GM23248 (cell line): Measurements from ENCODE around the gene RBSN. TPM values are rescaled to one million over a fixed set of nuclear protein-coding genes. Genes with fewer than 3 reads are reported as not detected.
A peak's percentile ranks its signal among the peaks of the same experiment; 100 is the strongest.

Experiments
- DNase-seq: peaks from one replicate; pipeline ENCODE4 v3.0.0-alpha.2; 2015
- H2AFZ ChIP-seq: fragments of 200-600 bp; sonication (generic); 2 replicates; pipeline ENCODE4 v1.6.1; 2016; ENCODE audit warnings: antibody characterized with exemption
- H3F3A ChIP-seq: fragments of 200-600 bp; sonication (generic); 2 replicates; pipeline ENCODE4 v1.6.1; 2016; ENCODE audit warnings: mild to moderate bottlenecking, antibody characterized with exemption, mixed run types; ENCODE audit not compliant: insufficient read depth
- H3K27ac ChIP-seq: fragments of 200-600 bp; sonication (generic); 2 replicates; pipeline ENCODE4 v1.5.1; 2016; ENCODE audit warnings: mild to moderate bottlenecking
- H3K27me3 ChIP-seq: fragments of 200-600 bp; sonication (generic); replicated peaks from 2 replicates; pipeline ENCODE4 v1.6.1; 2016; ENCODE audit warnings: mild to moderate bottlenecking; ENCODE audit not compliant: insufficient read depth
- H3K36me3 ChIP-seq: fragments of 200-600 bp; sonication (generic); 2 replicates; pipeline ENCODE4 v1.6.1; 2016; ENCODE audit warnings: low read depth, mild to moderate bottlenecking
- H3K4me1 ChIP-seq: fragments of 200-600 bp; sonication (generic); 2 replicates; pipeline ENCODE4 v1.6.1; 2016; ENCODE audit warnings: mild to moderate bottlenecking; ENCODE audit not compliant: insufficient read depth
- H3K4me2 ChIP-seq: fragments of 200-600 bp; sonication (generic); one replicate; pipeline ENCODE4 v1.6.1; 2016; ENCODE audit warnings: mild to moderate bottlenecking; ENCODE audit not compliant: unreplicated experiment
- H3K4me3 ChIP-seq: fragments of 200-600 bp; sonication (generic); 2 replicates; pipeline ENCODE4 v1.5.1; 2016; ENCODE audit warnings: mild to moderate bottlenecking
- H3K79me2 ChIP-seq: fragments of 200-600 bp; sonication (generic); 2 replicates; pipeline ENCODE4 v1.6.1; 2016; ENCODE audit warnings: mild to moderate bottlenecking; ENCODE audit not compliant: insufficient read depth
- H3K9ac ChIP-seq: fragments of 200-600 bp; sonication (generic); 2 replicates; pipeline ENCODE4 v1.6.1; 2016; ENCODE audit warnings: mild to moderate bottlenecking
- H3K9me2 ChIP-seq: fragments of 200-600 bp; sonication (generic); 2 replicates; pipeline ENCODE4 v1.6.1; 2016; ENCODE audit warnings: mixed run types, mild to moderate bottlenecking, moderate library complexity; ENCODE audit not compliant: insufficient read depth
- H3K9me3 ChIP-seq: fragments of 200-600 bp; sonication (generic); one replicate; pipeline ENCODE4 v1.6.1; 2017; ENCODE audit warnings: low read depth
- H4K20me1 ChIP-seq: fragments of 200-600 bp; sonication (generic); 2 replicates; pipeline ENCODE4 v1.6.0; 2016; ENCODE audit not compliant: insufficient read depth
- EZH2 ChIP-seq: fragments of 200-600 bp; sonication (generic); IDR thresholded peaks from 2 replicates; pipeline ENCODE4 v1.6.1; 2018; ENCODE audit warnings: antibody characterized with exemption, mild to moderate bottlenecking; ENCODE audit not compliant: insufficient read depth, poor library complexity, severe bottlenecking
- EZH2phosphoT487 ChIP-seq: fragments of 200-600 bp; sonication (generic); IDR thresholded peaks from 2 replicates; pipeline ENCODE4 v1.6.1; 2018; ENCODE audit warnings: antibody characterized with exemption, moderate library complexity, mild to moderate bottlenecking, low read depth; ENCODE audit not compliant: insufficient read depth
- WGBS, 2 experiments: methylation state at CpG; one replicate each; pipeline ENCODE4 v1.1.6; 2015 to 2017; ENCODE audit warnings: low lambda C conversion rate in 2 of 2, low coverage in 1 of 2; ENCODE audit errors: missing lambda C conversion rate in 2 of 2; 5-methylcytosine and 5-hydroxymethylcytosine counted together
- in situ Hi-C: fragments of 300-500 bp; cut with MboI; formaldehyde crosslinking; loops from 2 replicates; pipeline ENCODE4 v1.15.0; 2020
- polyA plus RNA-seq: library from polyadenylated mRNA; unstranded; fragments of >200 nt; fragmentation: Nextera tagmentation; extraction: Ambion mirVana; gene quantifications from 2 replicates; pipeline ENCODE4 v1.2.1, GENCODE V29; 2016
- total RNA-seq: library from RNA; depleted of rRNA; stranded (reverse); fragments of >200 nt; shearing (Covaris generic); gene quantifications from 2 replicates; pipeline ENCODE4 v1.2.3, GENCODE V29; 2014

RBSN gene
- total and polyA plus RNA-seq, 2 experiments from 2014 or later = 21.0 to 23.9 TPM

DNA sequence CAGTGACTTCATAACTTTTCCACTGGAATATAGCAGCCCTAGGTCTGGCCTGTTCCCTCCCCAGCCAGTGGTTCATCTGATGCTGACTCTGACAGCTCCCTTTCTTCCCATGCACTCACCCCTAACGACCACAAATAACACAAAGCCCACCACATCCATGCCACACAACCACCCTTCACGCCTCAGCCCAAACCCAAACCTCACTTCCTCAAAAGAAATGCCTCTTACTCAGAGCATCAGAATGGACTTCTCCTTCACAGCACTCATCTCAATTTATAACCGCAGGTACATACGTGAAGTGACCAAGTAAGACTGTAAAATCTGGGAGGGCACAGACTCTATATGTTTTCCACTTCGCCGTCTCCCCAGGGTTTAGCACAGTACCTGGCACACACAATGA is 1.1 kb downstream of the RBSN start:
- Histone ChIP-seq H3K36me3 (peaks cover 23% of the 10 kb centered on the region), H3K4me1 (peaks cover 14% of the 10 kb centered on the region), H3K9me3 (no peaks in the 10 kb centered on the region), H3K4me3 (peak overlapping the region; percentile 98), H3K4me2 (peak overlapping the region; percentile 83), H3K9me2 (no peaks in the 10 kb centered on the region), H3K27me3 (no peaks in the 10 kb centered on the region), H3K9ac (peak overlapping the region; percentile 98), H3K27ac (peak overlapping the region; percentile 87), H3K79me2 (peaks cover 36% of the 10 kb centered on the region), H4K20me1 (no peaks in the 10 kb centered on the region), H2AFZ (no peak overlapping the region), H3F3A (no peaks in the 10 kb centered on the region)
- no peak for TF ChIP-seq EZH2
- TF ChIP-seq EZH2phosphoT487 = no peak
- WGBS, 2 experiments = 20% methylated on average over 6 of the region's 6 CpGs
- in situ Hi-C loops = no loop called here
- peak; percentile 49 for DNase-seq

DNA sequence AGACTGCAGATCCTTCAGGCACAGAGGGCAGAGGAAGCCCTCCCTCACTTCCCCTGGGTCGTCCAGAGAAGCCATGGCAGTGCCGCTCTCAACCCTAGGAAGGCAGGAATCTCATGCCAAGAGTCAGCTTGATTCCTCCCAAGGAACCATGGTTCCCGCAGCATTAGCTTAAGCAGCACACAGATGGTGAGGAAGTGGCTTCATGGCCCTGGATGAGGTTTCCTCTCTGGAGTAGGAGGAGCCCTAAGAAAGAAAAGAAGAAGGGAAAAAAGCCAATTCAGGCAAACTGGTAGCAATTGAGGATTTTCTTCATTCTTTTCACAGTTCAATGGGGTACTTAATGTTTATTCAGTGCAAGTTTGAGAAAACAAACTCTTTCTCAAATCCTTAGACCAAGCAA is 2.9 kb downstream of the RBSN start:
- in situ Hi-C loops = no loop called here
- H3K4me3 ChIP-seq = no peak overlapping the region
- TF ChIP-seq EZH2 (no peak), EZH2phosphoT487 (no peak)
- H3K27me3 ChIP-seq = no peaks in the 10 kb centered on the region
- H3K9me3 ChIP-seq = no peaks in the 10 kb centered on the region
- peaks cover 9% of the 10 kb centered on the region; the same call in 1 of the 2 replicates for H3K4me1 ChIP-seq
- 52 to 58% methylated on average over 3 of the region's 3 CpGs for WGBS, 2 experiments
- H3K4me2 ChIP-seq = no peak overlapping the region
- H3F3A ChIP-seq = no peaks in the 10 kb centered on the region
- no peak overlapping the region for H3K27ac ChIP-seq
- no peaks in the 10 kb centered on the region for H4K20me1 ChIP-seq
- no peak for DNase-seq
- H3K79me2 ChIP-seq = peaks cover 36% of the 10 kb centered on the region
- H3K9ac ChIP-seq = no peak overlapping the region
- peaks cover 23% of the 10 kb centered on the region for H3K36me3 ChIP-seq
- no peak overlapping the region for H2AFZ ChIP-seq
- H3K9me2 ChIP-seq = no peaks in the 10 kb centered on the region

DNA sequence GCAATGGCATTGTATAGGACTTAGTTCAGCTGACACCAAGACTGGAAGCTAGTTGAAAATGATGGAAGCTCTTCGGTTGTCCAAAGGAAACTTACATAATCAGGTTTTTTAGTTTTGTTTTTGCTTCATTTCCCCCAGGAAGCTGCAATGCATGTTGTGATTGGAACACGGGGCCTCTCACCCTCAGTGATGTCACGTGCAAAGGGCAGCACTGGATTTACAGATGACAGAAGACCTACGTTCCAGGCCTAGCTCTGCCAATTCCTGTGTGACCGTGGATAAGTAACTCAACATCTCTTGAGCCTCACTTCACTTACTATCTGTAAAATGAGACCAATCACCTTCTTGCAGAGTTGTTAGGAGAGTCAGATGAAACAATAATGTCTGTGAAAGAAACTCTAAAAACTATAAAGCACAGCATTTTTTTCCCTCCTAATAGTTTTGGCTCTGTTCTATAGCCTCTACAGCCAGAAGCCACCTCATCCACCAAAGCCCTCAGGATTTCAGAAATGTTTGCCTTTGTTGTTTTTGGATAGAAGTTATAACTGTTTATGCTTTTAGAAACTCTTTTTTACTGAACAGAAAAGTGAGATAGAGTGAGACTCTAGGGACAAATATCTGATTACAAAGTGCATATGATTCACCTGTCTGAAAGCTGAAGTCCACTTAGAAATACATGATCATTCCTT is 4.6 kb downstream of the RBSN start:
- no peak overlapping the region for H3K9ac ChIP-seq
- no peaks in the 10 kb centered on the region for H4K20me1 ChIP-seq
- H3K27ac ChIP-seq = no peak overlapping the region
- H3K4me1 ChIP-seq = peaks cover 6% of the 10 kb centered on the region; the same call in 1 of the 2 replicates
- in situ Hi-C loops = no loop called here
- no peak overlapping the region for H3K4me2 ChIP-seq
- 74 to 81% methylated on average over 5 of the region's 5 CpGs for WGBS, 2 experiments
- no peak overlapping the region for H2AFZ ChIP-seq
- H3K4me3 ChIP-seq = no peak overlapping the region
- H3K9me3 ChIP-seq = no peaks in the 10 kb centered on the region
- TF ChIP-seq EZH2 (no peak), EZH2phosphoT487 (no peak)
- H3K79me2 ChIP-seq = peaks cover 40% of the 10 kb centered on the region
- H3K27me3 ChIP-seq = no peaks in the 10 kb centered on the region
- no peaks in the 10 kb centered on the region for H3K9me2 ChIP-seq
- DNase-seq = no peak
- H3F3A ChIP-seq = no peaks in the 10 kb centered on the region
- peaks cover 34% of the 10 kb centered on the region for H3K36me3 ChIP-seq

DNA sequence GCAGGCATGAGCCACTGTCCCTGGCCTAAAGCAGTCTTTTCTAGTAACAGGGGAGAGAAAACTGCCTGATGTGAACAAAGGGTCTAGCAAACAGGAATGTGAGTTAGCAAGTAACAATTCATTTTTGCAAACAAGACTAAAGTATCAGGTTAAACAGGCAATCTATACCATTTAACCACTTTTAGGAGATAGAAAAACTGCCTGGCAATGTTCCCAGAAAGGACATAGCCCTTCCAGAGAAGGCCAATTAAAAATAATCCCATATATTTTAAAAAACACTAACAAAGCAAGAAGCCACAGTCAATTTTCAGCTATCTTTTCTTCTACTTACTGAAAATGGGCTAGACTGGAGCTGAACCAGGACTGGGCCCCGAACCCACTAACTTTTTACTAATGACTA is 6.3 kb downstream of the RBSN start:
- TF ChIP-seq EZH2phosphoT487 (no peak), EZH2 (no peak)
- no peak overlapping the region for H3K27ac ChIP-seq
- no peak for DNase-seq
- no peak overlapping the region for H2AFZ ChIP-seq
- WGBS, 2 experiments = 100% methylated on average over 1 of the region's 1 CpG
- no peaks in the 10 kb centered on the region for H4K20me1 ChIP-seq
- in situ Hi-C loops = no loop called here
- H3K4me2 ChIP-seq = no peak overlapping the region
- no peaks in the 10 kb centered on the region for H3K27me3 ChIP-seq
- peaks cover 2% of the 10 kb centered on the region; the same call in 1 of the 2 replicates for H3K4me1 ChIP-seq
- peaks cover 34% of the 10 kb centered on the region for H3K36me3 ChIP-seq
- H3F3A ChIP-seq = no peaks in the 10 kb centered on the region
- H3K4me3 ChIP-seq = no peak overlapping the region
- peaks cover 27% of the 10 kb centered on the region for H3K79me2 ChIP-seq
- no peaks in the 10 kb centered on the region for H3K9me3 ChIP-seq
- no peaks in the 10 kb centered on the region for H3K9me2 ChIP-seq
- H3K9ac ChIP-seq = no peak overlapping the region

DNA sequence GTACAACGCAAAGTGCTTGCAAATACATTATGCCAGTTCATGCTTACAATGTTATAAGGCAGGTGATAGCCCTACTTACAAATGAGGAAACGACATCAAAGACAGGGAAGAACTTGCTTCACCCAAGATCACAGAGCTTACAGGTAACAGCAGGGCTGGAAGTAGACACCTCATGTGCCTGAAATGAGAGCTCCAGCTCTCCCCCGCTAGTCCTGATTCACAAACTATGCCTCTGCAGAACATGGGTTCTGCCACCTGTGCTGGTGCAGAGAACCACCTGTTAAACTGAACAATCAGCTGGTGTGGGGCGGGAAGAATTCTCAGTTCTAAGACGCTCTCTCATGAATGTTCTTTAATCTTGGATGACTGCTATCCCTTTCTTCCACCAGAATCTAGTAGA is 7.4 kb downstream of the RBSN start:
- WGBS, 2 experiments = 78 to 79% methylated on average over 5 of the region's 5 CpGs
- Histone ChIP-seq H3K27ac (no peak overlapping the region), H3K9me3 (no peaks in the 10 kb centered on the region), H3K27me3 (no peaks in the 10 kb centered on the region), H3K9me2 (no peaks in the 10 kb centered on the region), H3K79me2 (peaks cover 16% of the 10 kb centered on the region), H3K4me2 (no peak overlapping the region), H3K4me1 (no peaks in the 10 kb centered on the region), H3K4me3 (no peak overlapping the region), H3K36me3 (peaks cover 37% of the 10 kb centered on the region), H3K9ac (no peak overlapping the region), H4K20me1 (no peaks in the 10 kb centered on the region), H3F3A (no peaks in the 10 kb centered on the region), H2AFZ (no peak overlapping the region)
- DNase-seq = no peak
- in situ Hi-C loops = no loop called here
- TF ChIP-seq EZH2 (no peak), EZH2phosphoT487 (no peak)
